ENCODE data around the gene ZNG1F. TPM values are rescaled to one million over a fixed set of nuclear protein-coding genes. Genes with fewer than 3 reads are reported as not detected.
"Not testable (repeated sequence)": the region's sequence is repeated elsewhere in the genome, so short reads cannot be mapped to it uniquely, and the experiment has no call there.

Gene ZNG1F
- total RNA-seq, 2 donors from 2014 or later = 11.5 to 15.4 TPM

- H3K27ac ChIP-seq (ENCODE audit: low read depth, low read length); H3K27me3 Mint-ChIP-seq (ENCODE audit: insufficient read depth); H3K9me3 ChIP-seq (ENCODE audit: control insufficient read depth, low read length); H3K27ac Mint-ChIP-seq; H3K4me3 ChIP-seq (ENCODE audit: low read length); H3K4me1 ChIP-seq (ENCODE audit: control insufficient read depth, insufficient read depth, low read length); H3K9me3 Mint-ChIP-seq; H3K4me3 Mint-ChIP-seq; H3K27me3 ChIP-seq (ENCODE audit: control insufficient read depth, insufficient read depth, low read length, poor library complexity, severe bottlenecking); H3K4me1 Mint-ChIP-seq; H3K36me3 Mint-ChIP-seq (ENCODE audit: low read depth); DNase-seq; H3K36me3 ChIP-seq (ENCODE audit: control insufficient read depth, insufficient read depth, low read length); H3K9ac ChIP-seq (ENCODE audit: extremely low read depth, low read length, poor library complexity, severe bottlenecking): not testable (repeated sequence)
- 89% methylated on average over 2 of the region's 2 CpGs; no CpG with 5 or more reads in 1 of the 2 experiments for WGBS, 2 experiments (ENCODE audit: insufficient coverage in 1 of 2, insufficient read length in 1 of 2)
These were observed 47.2 kb downstream of the ZNG1F start for GRCh38 chr9:41141878-41142277.

- not testable (repeated sequence) for H3K27me3 ChIP-seq (ENCODE audit: control insufficient read depth, insufficient read depth, low read length, poor library complexity, severe bottlenecking); H3K27ac Mint-ChIP-seq; H3K27ac ChIP-seq (ENCODE audit: low read depth, low read length); H3K27me3 Mint-ChIP-seq (ENCODE audit: insufficient read depth); H3K4me3 Mint-ChIP-seq; H3K9me3 Mint-ChIP-seq; H3K4me1 ChIP-seq (ENCODE audit: control insufficient read depth, insufficient read depth, low read length); H3K4me1 Mint-ChIP-seq; H3K4me3 ChIP-seq (ENCODE audit: low read length); H3K9ac ChIP-seq (ENCODE audit: extremely low read depth, low read length, poor library complexity, severe bottlenecking); H3K36me3 ChIP-seq (ENCODE audit: control insufficient read depth, insufficient read depth, low read length); H3K9me3 ChIP-seq (ENCODE audit: control insufficient read depth, low read length); DNase-seq; H3K36me3 Mint-ChIP-seq (ENCODE audit: low read depth)
- WGBS, 2 experiments (ENCODE audit: insufficient coverage in 1 of 2, insufficient read length in 1 of 2) = no CpG with 5 or more reads among the region's 15 CpGs
These were observed 60.5 kb downstream of the ZNG1F start, which contains the start of gene FOXD4L6 for GRCh38 chr9:41128581-41128980. Gene FOXD4L6 (minus strand): TSS chr9:41128681. CDS start chr9:41128383, 298 bp downstream.

GRCh38 chr9:41126746-41127446 is 62.2 kb downstream of the ZNG1F start:
- not testable (repeated sequence) for H3K27me3 ChIP-seq (ENCODE audit: control insufficient read depth, insufficient read depth, low read length, poor library complexity, severe bottlenecking); H3K4me3 Mint-ChIP-seq; H3K36me3 ChIP-seq (ENCODE audit: control insufficient read depth, insufficient read depth, low read length); H3K9ac ChIP-seq (ENCODE audit: extremely low read depth, low read length, poor library complexity, severe bottlenecking); H3K27me3 Mint-ChIP-seq (ENCODE audit: insufficient read depth); H3K27ac Mint-ChIP-seq; H3K9me3 ChIP-seq (ENCODE audit: control insufficient read depth, low read length); H3K4me3 ChIP-seq (ENCODE audit: low read length); H3K27ac ChIP-seq (ENCODE audit: low read depth, low read length); DNase-seq; H3K9me3 Mint-ChIP-seq; H3K4me1 Mint-ChIP-seq; H3K36me3 Mint-ChIP-seq (ENCODE audit: low read depth); H3K4me1 ChIP-seq (ENCODE audit: control insufficient read depth, insufficient read depth, low read length)
- WGBS, 2 experiments (ENCODE audit: insufficient coverage in 1 of 2, insufficient read length in 1 of 2) = 1% methylated on average over 9 of the region's 45 CpGs; no CpG with 5 or more reads in 1 of the 2 experiments

GRCh38 chr9:41125936-41126335 is 63.2 kb downstream of the ZNG1F start:
- no CpG with 5 or more reads among the region's 3 CpGs for WGBS, 2 experiments (ENCODE audit: insufficient coverage in 1 of 2, insufficient read length in 1 of 2)
- H3K36me3 Mint-ChIP-seq (ENCODE audit: low read depth); DNase-seq; H3K9ac ChIP-seq (ENCODE audit: extremely low read depth, low read length, poor library complexity, severe bottlenecking); H3K4me3 Mint-ChIP-seq; H3K27me3 ChIP-seq (ENCODE audit: control insufficient read depth, insufficient read depth, low read length, poor library complexity, severe bottlenecking); H3K4me1 Mint-ChIP-seq; H3K9me3 Mint-ChIP-seq; H3K9me3 ChIP-seq (ENCODE audit: control insufficient read depth, low read length); H3K36me3 ChIP-seq (ENCODE audit: control insufficient read depth, insufficient read depth, low read length); H3K4me1 ChIP-seq (ENCODE audit: control insufficient read depth, insufficient read depth, low read length); H3K4me3 ChIP-seq (ENCODE audit: low read length); H3K27me3 Mint-ChIP-seq (ENCODE audit: insufficient read depth); H3K27ac ChIP-seq (ENCODE audit: low read depth, low read length); H3K27ac Mint-ChIP-seq: not testable (repeated sequence)

GRCh38 chr9:41125109-41125658 is 63.9 kb downstream of the ZNG1F start:
- not testable (repeated sequence) for H3K27ac Mint-ChIP-seq; H3K4me3 Mint-ChIP-seq; H3K9ac ChIP-seq (ENCODE audit: extremely low read depth, low read length, poor library complexity, severe bottlenecking); H3K36me3 Mint-ChIP-seq (ENCODE audit: low read depth); H3K4me1 ChIP-seq (ENCODE audit: control insufficient read depth, insufficient read depth, low read length); H3K9me3 Mint-ChIP-seq; DNase-seq; H3K27me3 Mint-ChIP-seq (ENCODE audit: insufficient read depth); H3K9me3 ChIP-seq (ENCODE audit: control insufficient read depth, low read length); H3K27me3 ChIP-seq (ENCODE audit: control insufficient read depth, insufficient read depth, low read length, poor library complexity, severe bottlenecking); H3K27ac ChIP-seq (ENCODE audit: low read depth, low read length); H3K36me3 ChIP-seq (ENCODE audit: control insufficient read depth, insufficient read depth, low read length); H3K4me1 Mint-ChIP-seq; H3K4me3 ChIP-seq (ENCODE audit: low read length)
- WGBS, 2 experiments (ENCODE audit: insufficient coverage in 1 of 2, insufficient read length in 1 of 2) = no CpG with 5 or more reads among the region's 21 CpGs

DNA sequence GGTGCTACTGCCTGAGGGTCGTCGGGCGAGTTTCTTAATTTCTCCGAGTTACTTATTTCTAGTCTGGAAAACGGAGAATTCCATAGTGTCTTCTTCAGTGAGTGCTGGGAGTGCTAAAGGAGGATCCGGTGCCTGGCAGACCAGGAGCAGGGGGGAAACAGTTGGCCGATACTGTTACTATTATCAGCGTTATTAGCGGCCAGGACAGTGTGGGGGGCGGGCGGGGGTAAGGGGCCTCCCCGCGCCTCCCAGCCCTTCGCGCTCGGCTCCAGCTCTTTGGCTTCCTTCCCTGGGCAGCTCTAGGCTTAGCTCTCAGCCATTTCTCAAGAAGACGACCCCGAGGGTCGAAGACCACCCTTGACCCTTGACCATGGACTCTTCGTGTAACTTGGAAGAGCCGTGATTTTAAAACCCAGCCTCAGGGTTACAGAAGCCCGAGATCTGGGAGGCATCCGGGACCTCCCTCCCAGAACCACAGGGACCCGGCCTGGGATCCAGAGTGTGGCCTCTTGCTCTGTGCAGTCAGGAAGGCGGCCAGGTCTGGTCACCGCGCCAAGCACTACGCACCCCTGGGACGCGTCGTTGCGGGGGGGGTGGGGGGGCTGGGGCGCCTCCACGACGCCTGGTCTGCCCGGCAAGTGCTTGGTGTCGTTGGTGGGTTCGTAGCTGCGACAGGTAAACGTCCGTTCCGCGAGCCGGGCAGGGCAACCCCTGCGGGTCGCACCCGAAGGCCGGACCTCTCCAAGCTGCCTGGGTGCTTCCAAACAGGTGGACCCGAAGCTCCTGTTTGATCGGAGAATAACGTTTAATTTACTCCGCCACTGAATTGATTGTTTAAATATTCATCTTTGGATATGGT is 64.6 kb downstream of the ZNG1F start:
- H3K27ac Mint-ChIP-seq = not testable (repeated sequence)

More for the DNA sequence above, 64.6 kb downstream of the ZNG1F start:
- peak; percentile 48 for DNase-seq
- not testable (repeated sequence) for H3K9me3 Mint-ChIP-seq; H3K9ac ChIP-seq (ENCODE audit: extremely low read depth, low read length, poor library complexity, severe bottlenecking); H3K4me3 Mint-ChIP-seq; H3K4me3 ChIP-seq (ENCODE audit: low read length); H3K4me1 ChIP-seq (ENCODE audit: control insufficient read depth, insufficient read depth, low read length); H3K27me3 Mint-ChIP-seq (ENCODE audit: insufficient read depth); H3K36me3 ChIP-seq (ENCODE audit: control insufficient read depth, insufficient read depth, low read length); H3K27ac ChIP-seq (ENCODE audit: low read depth, low read length); H3K4me1 Mint-ChIP-seq; H3K36me3 Mint-ChIP-seq (ENCODE audit: low read depth); H3K9me3 ChIP-seq (ENCODE audit: control insufficient read depth, low read length)
- 21% methylated on average over 32 of the region's 52 CpGs; no CpG with 5 or more reads in 1 of the 2 experiments for WGBS, 2 experiments (ENCODE audit: insufficient coverage in 1 of 2, insufficient read length in 1 of 2)
- H3K27me3 ChIP-seq (ENCODE audit: control insufficient read depth, insufficient read depth, low read length, poor library complexity, severe bottlenecking) = peaks cover 13% of the 10 kb centered on the region
